ENCODE results near the gene QPRT. TPM values are rescaled to one million over a fixed set of nuclear protein-coding genes. Genes with fewer than 3 reads are reported as not detected.
"Not testable (repeated sequence)": the region's sequence is repeated elsewhere in the genome, so short reads cannot be mapped to it uniquely, and the experiment has no call there.

QPRT gene
- total and polyA plus RNA-seq, 12 donors, result 48.8 to 325 (median 130) TPM

DNA sequence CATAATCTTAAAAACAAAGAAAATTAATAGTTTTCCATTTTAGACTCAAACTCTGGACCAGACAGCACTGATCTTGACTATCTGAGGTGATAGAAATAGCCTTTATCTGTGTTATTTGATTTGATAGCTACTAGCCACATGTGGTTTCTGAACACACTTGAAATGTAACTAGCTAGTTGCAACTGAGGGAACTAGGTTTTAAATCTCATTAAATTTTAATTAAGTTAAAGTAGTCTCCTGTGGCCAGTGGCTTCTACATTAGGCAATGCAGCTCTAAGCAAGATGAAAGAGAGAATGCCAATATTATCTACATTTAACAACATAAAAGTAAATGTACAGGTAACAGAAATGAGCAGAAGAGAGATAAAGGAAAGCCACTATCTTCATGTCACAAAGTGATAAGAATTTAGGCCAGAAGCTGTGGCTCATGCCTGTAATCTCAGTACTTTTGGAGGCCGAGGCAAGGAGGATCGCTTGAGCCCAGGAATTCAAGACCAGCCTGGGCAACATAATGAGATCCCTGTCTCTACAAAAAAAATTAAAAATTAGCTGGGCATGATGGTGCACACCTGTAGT is 27.1 kb upstream of the QPRT start:
- WGBS, 4 donors, result 93 to 100% (median 97%) methylated on average over 2 of the region's 2 CpGs
- Histone ChIP-seq H3K27me3 (no peaks in the 10 kb centered on the region), H3K4me3 (no peak overlapping the region), H3K27ac (no peak overlapping the region), H3K9me3 (replicated peaks in 1 of 3) (no peaks in the 10 kb centered on the region), H3K4me1 (replicated peaks in 1 of 2) (no peaks in the 10 kb centered on the region), H3K36me3 (replicated peaks in 1 of 2) (no peaks in the 10 kb centered on the region)
- no peak for DNase-seq
- intact Hi-C loops (cut with DNase I), result no loop called here
- TF ChIP-seq, protein P1, sequence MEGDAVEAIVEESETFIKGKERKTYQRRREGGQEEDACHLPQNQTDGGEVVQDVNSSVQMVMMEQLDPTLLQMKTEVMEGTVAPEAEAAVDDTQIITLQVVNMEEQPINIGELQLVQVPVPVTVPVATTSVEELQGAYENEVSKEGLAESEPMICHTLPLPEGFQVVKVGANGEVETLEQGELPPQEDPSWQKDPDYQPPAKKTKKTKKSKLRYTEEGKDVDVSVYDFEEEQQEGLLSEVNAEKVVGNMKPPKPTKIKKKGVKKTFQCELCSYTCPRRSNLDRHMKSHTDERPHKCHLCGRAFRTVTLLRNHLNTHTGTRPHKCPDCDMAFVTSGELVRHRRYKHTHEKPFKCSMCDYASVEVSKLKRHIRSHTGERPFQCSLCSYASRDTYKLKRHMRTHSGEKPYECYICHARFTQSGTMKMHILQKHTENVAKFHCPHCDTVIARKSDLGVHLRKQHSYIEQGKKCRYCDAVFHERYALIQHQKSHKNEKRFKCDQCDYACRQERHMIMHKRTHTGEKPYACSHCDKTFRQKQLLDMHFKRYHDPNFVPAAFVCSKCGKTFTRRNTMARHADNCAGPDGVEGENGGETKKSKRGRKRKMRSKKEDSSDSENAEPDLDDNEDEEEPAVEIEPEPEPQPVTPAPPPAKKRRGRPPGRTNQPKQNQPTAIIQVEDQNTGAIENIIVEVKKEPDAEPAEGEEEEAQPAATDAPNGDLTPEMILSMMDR (IDR thresholded peaks at IDR 0.05), result no peak
- TF ChIP-seq POLR2A (IDR thresholded peaks at IDR 0.05), result no peak

DNA sequence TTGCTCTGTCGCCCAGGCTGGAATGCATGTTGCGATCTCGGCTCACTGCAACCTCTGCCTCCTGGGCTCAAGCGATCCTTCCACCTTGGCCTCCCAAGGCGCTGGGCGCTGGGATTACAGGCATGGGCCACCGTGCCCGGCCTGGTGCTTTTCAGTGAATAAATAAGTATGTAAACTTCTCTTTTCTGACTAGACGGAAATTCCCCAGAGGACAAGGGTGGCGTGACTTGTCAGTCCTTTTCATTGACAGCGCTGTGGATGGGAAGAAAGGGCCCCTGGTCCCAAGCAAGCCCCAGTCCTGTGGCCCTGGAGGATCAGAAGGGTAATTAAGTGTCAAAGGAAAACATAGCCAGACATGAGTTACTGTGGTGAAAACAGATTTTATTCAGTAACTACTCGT is 25.5 kb upstream of the QPRT start:
- Histone ChIP-seq H3K4me1 (replicated peaks in 1 of 2) (no peaks in the 10 kb centered on the region), H3K27me3 (no peaks in the 10 kb centered on the region), H3K9me3 (replicated peaks in 1 of 3) (no peaks in the 10 kb centered on the region), H3K4me3 (no peak overlapping the region), H3K27ac (no peak overlapping the region), H3K36me3 (replicated peaks in 1 of 2) (no peaks in the 10 kb centered on the region)
- intact Hi-C loops (cut with DNase I), result no loop called here
- DNase-seq, result no peak
- TF ChIP-seq POLR2A (IDR thresholded peaks at IDR 0.05), result no peak
- TF ChIP-seq, protein P1 (IDR thresholded peaks at IDR 0.05), result no peak
- WGBS, 4 donors, result 73 to 76% (median 73%) methylated on average over 10 to 12 of the region's 12 CpGs

DNA sequence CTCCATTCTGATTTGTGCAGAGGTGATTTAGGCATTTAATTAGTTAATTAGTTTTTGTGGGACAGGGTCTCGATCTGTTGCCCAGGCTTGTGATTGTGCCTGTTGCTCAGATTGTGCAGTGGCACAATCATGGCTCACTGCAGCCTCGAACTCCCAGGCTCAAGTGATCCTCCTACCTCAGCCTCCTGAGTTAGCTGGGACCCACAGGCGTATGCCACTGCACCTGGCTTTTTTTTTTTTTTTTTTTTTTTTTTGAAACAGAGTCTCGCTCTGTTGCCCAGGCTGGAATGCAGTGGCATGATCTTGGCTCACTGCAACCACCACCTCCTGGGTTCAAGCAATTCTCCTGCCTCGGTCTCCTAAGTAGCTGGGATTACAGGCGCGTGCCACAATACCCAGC is 25.1 kb upstream of the QPRT start:
- 86 to 91% (median 88%) methylated on average over 7 of the region's 7 CpGs for WGBS, 4 donors
- H3K9me3 ChIP-seq (replicated peaks in 1 of 3); intact Hi-C loops (cut with DNase I); H3K4me3 ChIP-seq; H3K27me3 ChIP-seq; DNase-seq; H3K27ac ChIP-seq; H3K36me3 ChIP-seq (replicated peaks in 1 of 2); H3K4me1 ChIP-seq (replicated peaks in 1 of 2): not testable (repeated sequence)

DNA sequence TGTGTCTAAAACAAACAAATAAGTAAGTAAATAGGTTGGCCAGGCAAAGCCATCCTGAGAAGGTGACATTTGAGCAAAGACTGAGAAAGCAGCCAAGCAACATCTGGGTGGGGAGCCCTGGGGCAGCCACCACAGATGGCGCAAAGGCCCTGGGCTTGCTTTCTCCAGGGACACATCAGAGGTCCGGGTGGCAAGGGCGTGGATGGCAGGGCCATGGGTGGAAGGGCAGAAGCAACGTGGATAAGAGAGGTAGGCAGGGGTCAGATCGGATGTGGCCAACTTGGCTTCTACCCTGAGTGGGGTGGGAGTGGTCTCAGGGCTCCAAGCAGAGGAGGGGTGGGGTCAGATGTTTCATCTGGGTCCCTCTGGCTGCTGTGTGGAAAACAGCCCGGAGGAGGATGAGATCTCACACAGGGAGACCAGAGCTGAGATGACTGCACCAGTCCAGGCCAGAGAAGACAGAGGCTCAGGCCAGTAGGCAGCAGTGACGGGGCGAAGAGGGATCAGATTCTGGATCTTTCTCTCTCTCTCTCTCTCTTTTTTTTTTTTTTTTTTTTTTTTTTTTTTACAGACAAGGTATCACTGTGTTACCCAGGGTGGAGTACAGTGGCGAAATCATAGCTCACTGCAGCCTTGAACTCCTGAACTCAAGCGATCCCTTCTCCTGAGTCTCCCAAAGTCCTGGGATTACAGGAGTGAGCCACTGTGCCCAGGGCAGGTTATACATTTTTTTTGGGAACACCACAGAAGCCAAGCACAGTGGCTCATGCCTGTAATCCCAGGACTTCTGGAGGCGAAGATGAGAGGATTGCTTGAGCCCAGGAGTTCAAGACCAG is 22.1 kb upstream of the QPRT start:
- no peaks in the 10 kb centered on the region for H3K9me3 ChIP-seq (replicated peaks in 1 of 3)
- H3K27ac ChIP-seq, result no peak overlapping the region
- no peaks in the 10 kb centered on the region for H3K27me3 ChIP-seq
- intact Hi-C loops (cut with DNase I), result no loop called here
- WGBS, 4 donors, result 74 to 83% (median 78%) methylated on average over 11 of the region's 11 CpGs
- DNase-seq, result no peak
- no peaks in the 10 kb centered on the region for H3K36me3 ChIP-seq (replicated peaks in 1 of 2)
- no peaks in the 10 kb centered on the region for H3K4me1 ChIP-seq (replicated peaks in 1 of 2)
- no peak overlapping the region for H3K4me3 ChIP-seq
- TF ChIP-seq, protein P1 (IDR thresholded peaks at IDR 0.05), result no peak
- TF ChIP-seq POLR2A (IDR thresholded peaks at IDR 0.05), result no peak

All from adrenal gland (tissue), 12 donors.